Fibroblast of the aortic adventitia (primary cell): ENCODE results near the gene ENPP7. TPM values are rescaled to one million over a fixed set of nuclear protein-coding genes. Genes with fewer than 3 reads are reported as not detected.

Source experiments
- DNase-seq: peaks from one replicate; pipeline ENCODE4 v3.0.0-alpha.2; 2010; ENCODE audit warnings: low read depth
- H3K4me3 ChIP-seq: 2 replicates; pipeline ENCODE4 v1.5.1; 2011; ENCODE audit warnings: low read depth, mild to moderate bottlenecking, control low read depth, low read length, moderate library complexity
- CTCF ChIP-seq: IDR thresholded peaks from 2 replicates; pipeline ENCODE4 v1.5.1; 2011; ENCODE audit warnings: mild to moderate bottlenecking, low read length, control low read depth, inconsistent platforms; ENCODE audit not compliant: insufficient read depth
- total RNA-seq: library from RNA; depleted of rRNA; stranded (reverse); fragments of >200 nt; gene quantifications from 2 replicates; pipeline ENCODE4 v1.2.3, GENCODE V29; 2012; ENCODE audit warnings: low replicate concordance

Gene ENPP7
- total RNA-seq, 1 donor: not detected

- no peak for TF ChIP-seq CTCF
- DNase-seq: no peak
- no peak overlapping the region for H3K4me3 ChIP-seq
Observed at GRCh38 chr17:79757140-79757745, 26.5 kb downstream of the ENPP7 start.

- TF ChIP-seq CTCF: no peak
- H3K4me3 ChIP-seq: no peak overlapping the region
- no peak for DNase-seq
Observed at GRCh38 chr17:79758271-79758670, 27.5 kb downstream of the ENPP7 start.

- no peak for TF ChIP-seq CTCF
- H3K4me3 ChIP-seq: no peak overlapping the region
- DNase-seq: no peak
Observed at GRCh38 chr17:79760197-79760906, 29.6 kb downstream of the ENPP7 start.

- TF ChIP-seq CTCF: no peak
- H3K4me3 ChIP-seq: no peak overlapping the region
- DNase-seq: no peak
Observed at GRCh38 chr17:79761894-79762589, 31.3 kb downstream of the ENPP7 start.

- no peak for TF ChIP-seq CTCF
- no peak overlapping the region for H3K4me3 ChIP-seq
- no peak for DNase-seq
Observed at GRCh38 chr17:79765708-79766107, 35.0 kb downstream of the ENPP7 start.

GRCh38 chr17:79769570-79770506 is 39.1 kb downstream of the ENPP7 start:
- no peak overlapping the region for H3K4me3 ChIP-seq
- no peak for DNase-seq
- no peak for TF ChIP-seq CTCF
